GM12878 (cell line): ENCODE data around the gene ARHGAP22. TPM values are rescaled to one million over a fixed set of nuclear protein-coding genes. Genes with fewer than 3 reads are reported as not detected.

ENCODE experiments used
- ATAC-seq: fragments of 200-7000 bp; cut with Tn5 transposase; 3 replicates; pipeline ENCODE4 v1.9.1; 2020; ENCODE audit warnings: mild to moderate bottlenecking, moderate library complexity
- BruUV-seq: library from RNA; stranded (reverse); fragments of 400-500 nt; replicated peaks from 2 replicates; lab custom pipeline; 2021; lab: Mats Ljungman, UMichigan
- CTCF ChIA-PET: fragments of 300-600 bp; sonication (Branson Sonifier 250); formaldehyde crosslinking; extraction: SDS; loops from one replicate; lab custom pipeline; 2021; ENCODE audit warnings: inconsistent platforms; lab: Yijun Ruan, JAX
- POLR2A ChIA-PET: fragments of 350-600 bp; formaldehyde crosslinking; extraction: SDS; loops from one replicate; lab custom pipeline; 2021; ENCODE audit warnings: inconsistent platforms; lab: Charles Lee
- RAD21 ChIA-PET: fragments of 300-600 bp; sonication (Branson Sonifier 250); formaldehyde crosslinking; loops from one replicate; lab custom pipeline; 2023; ENCODE audit warnings: antibody characterized with exemption; ENCODE audit not compliant: unreplicated experiment; lab: Charles Lee
- SMC1A ChIA-PET: fragments of 300-600 bp; sonication (Branson Sonifier 250); formaldehyde crosslinking; loops from one replicate; lab custom pipeline; 2023; ENCODE audit not compliant: unreplicated experiment, uncharacterized antibody; lab: Charles Lee
- DNase-seq: peaks from one replicate; pipeline ENCODE4 v3.0.0-alpha.2; 2011; ENCODE audit warnings: low read depth, low spot score
- FAIRE-seq: peaks from 3 replicates; lab custom pipeline; 2011; peaks lifted over from hg19 to GRCh38; lab: Jason Lieb, UNC
- H2AFZ ChIP-seq: 2 replicates; pipeline ENCODE4 v1.6.0; 2011; ENCODE audit warnings: low read depth, low read length, control low read depth; ENCODE audit not compliant: control insufficient read depth
- H3K27ac ChIP-seq: 2 replicates; pipeline ENCODE4 v1.5.1; 2011; ENCODE audit warnings: control low read depth; ENCODE audit not compliant: control insufficient read depth, insufficient read depth
- H3K27me3 ChIP-seq, 2 experiments: replicated peaks in 1 of 2; 2 replicates each; pipeline versions ENCODE4 v1.6.0 to v1.6.1; 2011; ENCODE audit warnings: low read length in 1 of 2; ENCODE audit not compliant: control insufficient read depth in 2 of 2, insufficient read depth in 2 of 2
- H3K36me3 ChIP-seq, 2 experiments: 2 replicates each; pipeline ENCODE4 v1.5.1; 2011; ENCODE audit warnings: low read length in 1 of 2; ENCODE audit not compliant: control insufficient read depth in 2 of 2, insufficient read depth in 2 of 2
- H3K4me1 ChIP-seq: 2 replicates; pipeline ENCODE4 v1.6.1; 2011; ENCODE audit warnings: mild to moderate bottlenecking, low read length, moderate library complexity, mixed read lengths; ENCODE audit not compliant: control insufficient read depth, insufficient read depth
- H3K4me2 ChIP-seq: 2 replicates; pipeline ENCODE4 v1.6.0; 2011; ENCODE audit warnings: control low read depth; ENCODE audit not compliant: control insufficient read depth, insufficient read depth
- H3K4me3 ChIP-seq: fragments of 200-600 bp; sonication (generic); 2 replicates; pipeline ENCODE4 v1.5.1; 2016
- H3K79me2 ChIP-seq: 2 replicates; pipeline ENCODE4 v1.6.0; 2011; ENCODE audit warnings: low read length; ENCODE audit not compliant: control insufficient read depth, insufficient read depth
- H3K9ac ChIP-seq: 2 replicates; pipeline ENCODE4 v1.8.0; 2011; ENCODE audit warnings: low read length, control low read depth, mixed read lengths; ENCODE audit not compliant: control insufficient read depth, insufficient read depth
- H3K9me3 ChIP-seq: replicated peaks from 3 replicates; pipeline ENCODE4 v1.5.1; 2011; ENCODE audit warnings: mild to moderate bottlenecking, low read length; ENCODE audit not compliant: control insufficient read depth, insufficient read depth
- H4K20me1 ChIP-seq: 2 replicates; pipeline ENCODE4 v1.6.0; 2011; ENCODE audit not compliant: control insufficient read depth, insufficient read depth
- BHLHE40 ChIP-seq, 2 experiments: fragments of 450-650 bp in 1 of 2; IDR thresholded peaks; 2 replicates each; pipeline ENCODE4 v1.6.1; 2011 to 2017; ENCODE audit warnings: low read depth in 2 of 2, borderline replicate concordance in 1 of 2, improper control_type of control experiment in 1 of 2, low read length in 1 of 2, mild to moderate bottlenecking in 1 of 2
- CBFB ChIP-seq: IDR thresholded peaks from 2 replicates; pipeline ENCODE4 v1.6.1; 2016; ENCODE audit warnings: antibody characterized with exemption, low read depth
- EED ChIP-seq: sonication (generic); IDR thresholded peaks from 2 replicates; pipeline ENCODE4 v1.6.1; 2016; ENCODE audit warnings: antibody characterized with exemption, low read depth
- FOS ChIP-seq: IDR thresholded peaks from 3 replicates; pipeline ENCODE4 v1.6.1; 2011; ENCODE audit warnings: borderline replicate concordance; ENCODE audit not compliant: insufficient read length; ENCODE audit errors: extremely low read depth
- HDAC6 ChIP-seq: fragments of 200-600 bp; sonication (generic); IDR thresholded peaks from one replicate; pipeline ENCODE4 v1.8.0; 2017; ENCODE audit warnings: antibody characterized with exemption; ENCODE audit not compliant: unreplicated experiment
- IKZF2 ChIP-seq, 2 experiments: fragments of 450-650 bp; IDR thresholded peaks; 2 replicates each; pipeline ENCODE4 v1.6.1; 2017; ENCODE audit warnings: mild to moderate bottlenecking in 2 of 2, moderate library complexity in 2 of 2
- MAX ChIP-seq: IDR thresholded peaks from 2 replicates; pipeline ENCODE4 v1.6.1; 2012; ENCODE audit warnings: low read depth, low read length, improper control_type of control experiment
- MTA2 ChIP-seq: fragments of 450-650 bp; IDR thresholded peaks from 2 replicates; pipeline ENCODE4 v1.6.1; 2016; ENCODE audit warnings: low read depth, mild to moderate bottlenecking, moderate library complexity
- NR2C2 ChIP-seq: IDR thresholded peaks from 2 replicates; pipeline ENCODE4 v1.6.1; 2011; ENCODE audit warnings: borderline replicate concordance, low read depth; ENCODE audit not compliant: control insufficient read depth, insufficient read length
- POLR2AphosphoS5 ChIP-seq: IDR thresholded peaks from 2 replicates; pipeline ENCODE4 v1.6.1; 2011; ENCODE audit warnings: mild to moderate bottlenecking, low read length, inconsistent platforms
- POU2F2 ChIP-seq: IDR thresholded peaks from 3 replicates; pipeline ENCODE4 v1.6.1; 2011; ENCODE audit warnings: low read depth, mild to moderate bottlenecking, low read length, borderline replicate concordance
- RAD21 ChIP-seq: IDR thresholded peaks from 2 replicates; pipeline ENCODE4 v1.6.1; 2011; ENCODE audit warnings: mild to moderate bottlenecking, low read depth, low read length, moderate library complexity; ENCODE audit not compliant: insufficient read depth
- RCOR1 ChIP-seq: conservative IDR thresholded peaks from 2 replicates; pipeline ENCODE4 v1.6.1; 2012; ENCODE audit warnings: low read depth, low read length, improper control_type of control experiment
- SMAD1 ChIP-seq: fragments of 450-650 bp; IDR thresholded peaks from 2 replicates; pipeline ENCODE4 v1.6.1; 2018; ENCODE audit warnings: mild to moderate bottlenecking, low read depth; ENCODE audit not compliant: partially characterized antibody
- SMAD5 ChIP-seq: IDR thresholded peaks from 2 replicates; pipeline ENCODE4 v1.6.1; 2016; ENCODE audit warnings: antibody characterized with exemption, low read depth
- SREBF1 ChIP-seq: IDR thresholded peaks from 2 replicates; pipeline ENCODE4 v1.6.1; 2012; ENCODE audit warnings: mild to moderate bottlenecking, low read length
- SUPT20H ChIP-seq: IDR thresholded peaks from 2 replicates; pipeline ENCODE4 v1.6.1; 2011; ENCODE audit warnings: low read depth, mild to moderate bottlenecking, low read length, moderate library complexity, borderline replicate concordance; ENCODE audit not compliant: control insufficient read depth
- TCF3 ChIP-seq: IDR thresholded peaks from 2 replicates; pipeline ENCODE4 v1.6.1; 2012; ENCODE audit warnings: low read depth, mild to moderate bottlenecking, low read length, borderline replicate concordance; ENCODE audit not compliant: insufficient read depth
- WRNIP1 ChIP-seq: IDR thresholded peaks from 2 replicates; pipeline ENCODE4 v1.6.1; 2011; ENCODE audit warnings: low read depth, low read length, improper control_type of control experiment, borderline replicate concordance
- ZNF384 ChIP-seq: IDR thresholded peaks from 2 replicates; pipeline ENCODE4 v1.6.1; 2012; ENCODE audit warnings: low read depth, mild to moderate bottlenecking, low read length, improper control_type of control experiment, borderline replicate concordance
- WGBS: methylation state at CpG from one replicate; pipeline ENCODE4 v1.1.6; 2016; ENCODE audit warnings: low lambda C conversion rate; ENCODE audit not compliant: insufficient replicate concordance, insufficient coverage; ENCODE audit errors: missing lambda C conversion rate; 5-methylcytosine and 5-hydroxymethylcytosine counted together
- in situ Hi-C: fragments of 300-500 bp; cut with MboI; formaldehyde crosslinking; loops from 9 replicates; pipeline ENCODE4 v1.14.3; 2018; ENCODE audit warnings: mixed read lengths
- intact Hi-C: fragments of 100-400 bp; cut with micrococcal nuclease; formaldehyde crosslinking; loops from one replicate; pipeline ENCODE4 v1.14.2; 2022; ENCODE audit not compliant: unreplicated experiment
- polyA plus RNA-seq, 11 experiments: library from polyadenylated mRNA; depleted of rRNA in 4 of 11; unstranded in 6 of 11; stranded (reverse) in 5 of 11; fragments of >200 nt; fragmentation: Nextera tagmentation in 4 of 11; fragmentation: Illumina TruSeq in 1 of 11; extraction: Ambion mirVana in 4 of 11; extraction: Trizol in 1 of 11; gene quantifications; 1 replicate in 1 of 11; 2 replicates in 10 of 11; pipeline versions ENCODE4 v1.2.1 to v1.2.3, GENCODE V29; 2011 to 2016; ENCODE audit warnings: inconsistent platforms in 2 of 11, missing spikeins in 2 of 11, low read depth in 1 of 11
- total RNA-seq, 4 experiments: library from RNA; depleted of rRNA in 3 of 4; stranded (reverse); fragments of >200 nt in 3 of 4; fragmentation: Illumina TruSeq in 1 of 4; extraction: Trizol in 1 of 4; gene quantifications; 2 replicates each; pipeline versions ENCODE4 v1.2.1 to v1.2.3, GENCODE V29; 2013 to 2021

The ARHGAP22 gene
- total and polyA plus RNA-seq, 10 of the 15 experiments (the other 5 are each of a cell fraction or from before 2014, with no cell fraction given): 0.07 to 0.61 (median 0.18) TPM; not detected in 5

- TF ChIP-seq MAX (no peak), RCOR1 (no peak), ZNF384 (no peak)
- TF ChIP-seq, all 136 proteins: peak for 0
These were observed 152.6 kb downstream of the ARHGAP22 start (continued) for GRCh38 chr10:48451969-48452878.

- Histone ChIP-seq H3K9ac (no peak overlapping the region), H4K20me1 (no peaks in the 10 kb centered on the region), H3K27me3 (no peaks in the 10 kb centered on the region; a peak in 2 of 4 replicates), H3K27ac (no peak overlapping the region), H3K36me3 (no peaks in the 10 kb centered on the region), H3K4me1 (no peaks in the 10 kb centered on the region), H3K9me3 (no peaks in the 10 kb centered on the region), H3K4me2 (no peak overlapping the region), H3K79me2 (no peaks in the 10 kb centered on the region), H3K4me3 (no peak overlapping the region), H2AFZ (no peak overlapping the region)
- ChIA-PET POLR2A (no interaction called here), CTCF (no interaction called here), RAD21 (no interaction called here), SMC1A (no interaction called here)
- in situ Hi-C loops: no loop called here
- DNase-seq (no peak), ATAC-seq (no peak), FAIRE-seq (no peak)
- 72% methylated on average over 27 of the region's 43 CpGs for WGBS
- no TSS peak for BruUV-seq
- intact Hi-C loops: no loop called here
- TF ChIP-seq SMAD5: no peak
- no peak for TF ChIP-seq MTA2
- no peak for TF ChIP-seq SREBF1
- TF ChIP-seq FOS: no peak
- TF ChIP-seq SMAD1: no peak
- no peak for TF ChIP-seq NR2C2
- TF ChIP-seq POLR2AphosphoS5: no peak
- no peak for TF ChIP-seq SUPT20H
- TF ChIP-seq RAD21: no peak
- TF ChIP-seq IKZF2 (IDR thresholded peaks at IDR 0.05): no peak
- TF ChIP-seq WRNIP1: no peak
- no peak for TF ChIP-seq HDAC6
- TF ChIP-seq POU2F2: no peak
- TF ChIP-seq EED: no peak
- no peak for TF ChIP-seq TCF3
- no peak for TF ChIP-seq BHLHE40 (IDR thresholded peaks at IDR 0.05; ENCODE audit: borderline replicate concordance in 1 of 2, low read depth in 2 of 2, low read length in 1 of 2)
- no peak for TF ChIP-seq CBFB
These were observed 154.0 kb downstream of the ARHGAP22 start for GRCh38 chr10:48450741-48451466.
